H1 (cell line): ENCODE results near the gene MED12L. TPM values are rescaled to one million over a fixed set of nuclear protein-coding genes. Genes with fewer than 3 reads are reported as not detected.

Experiments used
- BRCA1 ChIP-seq: IDR thresholded peaks from 2 replicates; pipeline ENCODE4 v1.6.1; 2012; ENCODE audit warnings: low read depth, low read length, improper control_type of control experiment
- RBBP5 ChIP-seq: IDR thresholded peaks from 2 replicates; pipeline ENCODE4 v1.7.1; 2012; ENCODE audit warnings: low read depth, mild to moderate bottlenecking, inconsistent platforms, low read length, moderate library complexity, borderline replicate concordance
- polyA plus RNA-seq, 7 experiments: library from polyadenylated mRNA; depleted of rRNA in 3 of 7; stranded (reverse) in 5 of 7; unstranded in 2 of 7; fragments of >200 nt in 5 of 7; fragments of 200-250 nt in 2 of 7; gene quantifications; 1 replicate in 5 of 7; 2 replicates in 1 of 7; 4 replicates in 1 of 7; pipeline versions ENCODE4 v1.2.1 to v1.2.3, GENCODE V29; 2011 to 2013; ENCODE audit warnings: missing spikeins in 2 of 7, mixed read lengths in 2 of 7
- total RNA-seq: library from RNA; stranded (reverse); fragmentation: NEBNext Ultra II Directional; extraction: Animal tissue kit (Norgen Biotek cat#: 25700); gene quantifications from 2 replicates; pipeline ENCODE4 v1.2.1, GENCODE V29; 2021
- TF ChIP-seq, protein P1 (sequence below): IDR thresholded peaks from 2 replicates; pipeline ENCODE4 v1.6.1; 2012; ENCODE audit warnings: low read length, inconsistent platforms

MED12L gene
- total and polyA plus RNA-seq, 2 of the 8 experiments (the other 6 are each of a cell fraction or from before 2014, with no cell fraction given), result 3.6 to 26.2 TPM

- TF ChIP-seq, protein P1, sequence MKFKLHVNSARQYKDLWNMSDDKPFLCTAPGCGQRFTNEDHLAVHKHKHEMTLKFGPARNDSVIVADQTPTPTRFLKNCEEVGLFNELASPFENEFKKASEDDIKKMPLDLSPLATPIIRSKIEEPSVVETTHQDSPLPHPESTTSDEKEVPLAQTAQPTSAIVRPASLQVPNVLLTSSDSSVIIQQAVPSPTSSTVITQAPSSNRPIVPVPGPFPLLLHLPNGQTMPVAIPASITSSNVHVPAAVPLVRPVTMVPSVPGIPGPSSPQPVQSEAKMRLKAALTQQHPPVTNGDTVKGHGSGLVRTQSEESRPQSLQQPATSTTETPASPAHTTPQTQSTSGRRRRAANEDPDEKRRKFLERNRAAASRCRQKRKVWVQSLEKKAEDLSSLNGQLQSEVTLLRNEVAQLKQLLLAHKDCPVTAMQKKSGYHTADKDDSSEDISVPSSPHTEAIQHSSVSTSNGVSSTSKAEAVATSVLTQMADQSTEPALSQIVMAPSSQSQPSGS, result no peak
- TF ChIP-seq RBBP5 (no peak), BRCA1 (no peak)
- TF ChIP-seq, all 59 proteins: peak for 0
Observed at GRCh38 chr3:151407928-151408327, 322.5 kb downstream of the MED12L start (continued).
